ENCODE measurements around the gene KCNIP1.
"Not testable (repeated sequence)": the region's sequence is repeated elsewhere in the genome, so short reads cannot be mapped to it uniquely, and the experiment has no call there.

KCNIP1 gene

DNA sequence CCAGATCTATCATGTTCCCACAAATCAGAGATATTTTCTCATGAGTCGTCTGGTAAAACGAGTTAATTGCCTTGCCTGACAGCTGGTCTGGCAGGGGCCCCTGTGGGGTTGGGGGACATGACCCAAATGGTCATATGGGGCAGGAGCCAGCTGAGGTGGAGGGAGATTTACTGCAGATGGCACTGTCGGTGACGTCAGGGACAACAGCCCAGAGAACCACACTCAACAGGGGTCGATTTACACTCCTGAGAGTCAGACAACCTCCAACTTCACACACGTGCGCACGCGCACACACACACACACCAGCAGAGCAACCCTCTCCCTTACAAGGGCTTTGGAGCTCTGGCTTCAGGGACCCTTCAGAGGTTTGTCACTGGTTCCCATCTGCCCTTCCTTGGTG, 256.3 kb downstream of the KCNIP1 start:
- in situ Hi-C loops (cut with HindIII; ENCODE audit: low sequenced_read_pairs) = no loop called here

DNA sequence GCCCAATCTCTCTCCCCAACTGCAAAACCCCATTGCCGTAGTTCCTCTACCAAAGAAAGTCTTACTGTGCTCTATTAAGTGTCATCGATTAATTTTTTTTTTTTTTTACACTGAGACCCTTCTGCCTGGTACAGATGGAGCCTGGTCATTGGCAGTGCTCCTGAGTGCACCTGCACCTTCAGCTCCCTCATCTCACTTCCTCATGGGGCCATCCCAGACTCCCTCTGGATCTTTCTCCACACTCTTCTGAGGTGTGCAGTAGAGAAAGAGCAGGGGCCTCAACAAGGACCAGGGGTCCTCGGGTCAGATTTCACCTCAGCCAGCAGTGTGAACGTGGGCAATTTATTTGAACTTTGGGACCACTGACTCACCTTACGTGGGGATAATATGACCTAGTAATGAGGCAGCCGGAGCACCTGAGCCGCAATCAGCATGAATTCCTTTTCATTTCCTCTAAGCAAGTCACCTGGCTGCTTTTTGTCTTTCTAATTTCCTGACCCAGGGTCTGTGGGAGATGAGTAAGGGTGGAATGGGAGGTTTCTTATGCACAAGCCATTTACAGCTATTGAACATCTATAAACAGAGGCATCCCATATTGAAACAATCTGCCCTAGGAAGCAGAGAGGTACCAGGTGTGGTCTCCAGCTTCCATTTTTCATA, 257.4 kb downstream of the KCNIP1 start:
- in situ Hi-C loops (cut with HindIII; ENCODE audit: low sequenced_read_pairs) = no loop called here

DNA sequence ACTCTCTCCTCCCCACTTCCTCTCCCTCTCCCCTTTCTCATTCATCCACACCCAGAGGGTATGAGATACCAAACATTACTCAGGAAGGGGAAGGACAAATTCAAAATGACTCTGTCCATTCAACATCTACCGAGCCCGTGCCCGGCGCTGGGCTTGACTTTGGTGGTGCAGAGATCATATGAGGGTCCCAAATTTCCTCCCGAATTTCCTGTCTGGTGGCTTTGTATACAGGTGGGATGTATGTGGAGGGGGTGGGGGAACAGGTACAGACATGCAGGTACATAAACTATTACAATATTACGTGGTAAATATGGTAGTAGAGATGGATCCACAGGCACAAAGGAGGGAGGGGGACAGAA, 257.9 kb downstream of the KCNIP1 start:
- in situ Hi-C loops (cut with HindIII; ENCODE audit: low sequenced_read_pairs) = no loop called here

DNA sequence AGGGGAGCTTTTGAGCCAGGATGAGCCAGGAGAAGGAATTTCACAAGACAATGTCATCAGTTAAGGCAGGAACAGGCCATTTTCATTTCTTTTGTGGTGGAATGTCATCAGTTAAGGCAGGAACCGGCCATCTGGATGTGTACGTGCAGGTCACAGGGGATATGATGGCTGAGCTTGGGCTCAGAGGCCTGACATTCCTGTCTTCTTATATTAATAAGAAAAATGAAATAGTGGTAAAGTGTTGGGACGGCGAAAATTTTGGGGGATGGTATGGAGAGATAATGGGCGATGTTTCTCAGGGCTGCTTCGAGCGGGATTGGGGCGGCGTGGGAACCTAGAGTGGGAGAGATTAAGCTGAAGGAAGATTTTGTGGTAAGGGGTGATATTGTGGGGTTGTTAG, 258.5 kb downstream of the KCNIP1 start:
- in situ Hi-C loops (cut with HindIII; ENCODE audit: low sequenced_read_pairs) = not testable (repeated sequence)

DNA sequence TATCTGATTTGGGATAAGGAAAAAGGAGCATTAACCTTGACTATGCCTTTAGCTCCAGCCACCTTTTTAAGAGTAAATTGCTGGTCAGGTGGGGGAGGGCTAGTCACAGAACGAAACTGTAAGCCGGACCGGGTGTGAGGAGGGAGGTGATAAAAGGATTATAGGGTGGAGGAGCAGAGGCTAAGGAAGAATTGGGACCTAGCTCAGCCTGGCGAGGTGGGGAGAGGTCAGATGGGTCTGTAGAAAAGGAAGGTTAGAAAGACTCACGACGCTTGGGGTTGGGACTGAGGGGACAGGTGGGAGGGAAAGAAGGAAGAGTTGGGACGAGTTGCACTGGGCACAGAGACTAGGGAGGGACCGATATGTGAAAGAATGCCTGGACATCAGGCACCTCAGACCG, 262.0 kb downstream of the KCNIP1 start:
- in situ Hi-C loops (cut with HindIII; ENCODE audit: low sequenced_read_pairs) = not testable (repeated sequence)

DNA sequence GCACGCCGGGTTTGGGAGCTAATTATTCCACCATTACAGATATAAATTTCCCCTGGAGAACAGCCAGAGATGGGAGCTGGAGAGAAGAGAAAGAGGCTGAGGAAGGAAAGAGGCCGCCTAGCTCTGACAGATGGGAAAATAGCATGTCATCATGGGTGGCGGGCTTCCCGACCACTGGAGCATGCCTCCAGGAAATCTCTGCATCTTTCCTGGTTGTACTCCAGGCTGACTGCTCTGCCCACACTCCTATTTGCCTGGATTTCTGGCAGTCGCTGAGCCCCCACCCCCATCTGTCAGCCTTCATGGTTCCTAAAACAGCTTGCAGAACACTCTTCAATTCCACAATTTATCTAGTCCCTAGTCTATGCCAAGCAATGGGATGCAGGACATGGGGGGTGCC, 265.4 kb downstream of the KCNIP1 start:
- in situ Hi-C loops (cut with HindIII; ENCODE audit: low sequenced_read_pairs) = no loop called here

DNA sequence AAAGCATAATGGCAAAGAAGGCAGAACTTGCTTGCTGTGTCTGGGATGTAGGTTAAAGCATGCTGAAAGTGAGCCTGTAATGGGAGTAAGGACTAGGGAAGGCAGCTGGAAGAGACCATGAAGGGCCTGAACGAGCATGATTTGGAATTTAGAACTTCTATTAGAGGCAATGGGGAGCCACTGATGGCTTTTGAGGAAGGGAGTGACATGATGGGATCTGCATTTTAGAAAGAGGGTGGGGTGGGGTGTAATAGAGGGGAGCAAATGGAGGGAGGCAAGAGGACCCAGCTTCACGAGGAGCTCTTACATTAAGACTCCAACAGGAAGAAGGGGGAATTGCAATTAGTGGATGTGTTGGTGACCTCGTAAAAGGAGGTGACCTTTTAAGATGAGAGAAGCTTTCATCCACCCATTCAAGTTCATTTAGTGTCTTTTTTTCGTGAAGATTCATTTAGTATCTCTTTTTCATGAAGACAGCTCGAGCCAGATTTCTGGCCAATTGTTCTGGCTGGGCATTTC, 266.1 kb downstream of the KCNIP1 start:
- in situ Hi-C loops (cut with HindIII; ENCODE audit: low sequenced_read_pairs) = no loop called here

DNA sequence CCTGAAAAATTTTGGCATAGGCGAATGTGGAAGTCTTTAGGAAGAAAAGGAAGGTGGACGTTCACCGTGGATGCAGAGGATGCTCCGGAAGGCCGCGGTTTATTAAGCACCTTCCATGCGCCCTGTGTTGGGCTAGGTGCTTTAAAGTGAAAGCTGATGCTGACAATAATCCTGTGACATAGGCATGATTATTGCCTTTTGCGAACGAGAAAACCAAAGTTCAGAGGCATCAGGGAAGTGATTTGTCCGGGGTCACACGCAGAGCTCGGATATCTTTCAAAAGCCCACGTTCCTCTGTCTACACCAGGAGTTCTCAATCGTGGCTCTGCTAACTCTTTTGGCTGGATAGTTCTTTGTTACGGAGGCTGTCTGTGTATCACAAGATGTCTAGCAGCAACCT, 267.7 kb downstream of the KCNIP1 start:
- in situ Hi-C loops (cut with HindIII; ENCODE audit: low sequenced_read_pairs) = no loop called here

DNA sequence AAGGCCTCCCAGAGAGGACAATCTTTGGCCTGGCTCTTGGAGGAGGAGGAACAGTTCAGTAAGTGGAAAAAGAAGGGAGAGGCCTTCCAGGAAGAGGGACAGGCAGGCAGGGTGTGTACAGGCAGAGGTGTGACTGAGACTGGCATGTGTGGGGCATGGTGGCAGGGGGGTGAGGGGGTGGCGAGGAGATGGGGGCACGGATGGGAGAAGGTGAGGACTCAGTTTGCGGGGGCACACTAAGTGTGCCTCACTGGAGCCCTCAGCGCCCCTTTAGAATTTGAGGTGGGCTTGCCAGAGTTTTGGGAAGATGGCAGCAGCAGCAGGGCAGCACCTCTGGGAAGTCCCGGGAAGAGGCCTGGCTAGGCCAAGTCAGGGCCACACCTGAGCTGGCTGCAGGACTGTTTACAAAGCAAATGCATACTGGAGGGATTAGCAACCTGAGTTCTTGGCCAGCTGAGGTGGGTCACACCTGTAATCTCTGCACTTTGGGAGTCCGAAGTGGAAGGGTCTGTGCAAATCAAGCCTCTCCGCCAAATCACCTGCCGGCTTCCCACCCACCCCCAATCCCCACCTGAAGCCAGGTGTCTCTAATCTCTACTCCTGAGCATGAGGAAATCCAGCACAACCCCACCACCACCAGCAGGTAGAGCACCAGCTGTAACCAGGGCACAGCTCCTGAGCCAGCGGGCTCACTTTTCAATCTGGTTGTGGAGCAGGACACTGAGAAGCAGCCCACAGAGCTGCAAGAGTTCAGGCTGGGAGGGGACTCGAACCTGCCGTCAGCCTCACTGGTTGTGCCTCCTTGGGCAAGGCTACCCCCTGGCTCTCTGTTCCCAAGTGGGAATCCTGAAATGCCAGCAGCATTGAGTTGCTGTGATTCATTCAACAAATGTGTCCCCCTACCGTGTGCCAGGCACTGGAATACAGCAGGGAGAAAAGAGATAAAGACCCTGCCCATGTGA, 269.5 kb downstream of the KCNIP1 start:
- in situ Hi-C loops (cut with HindIII; ENCODE audit: low sequenced_read_pairs) = no loop called here

DNA sequence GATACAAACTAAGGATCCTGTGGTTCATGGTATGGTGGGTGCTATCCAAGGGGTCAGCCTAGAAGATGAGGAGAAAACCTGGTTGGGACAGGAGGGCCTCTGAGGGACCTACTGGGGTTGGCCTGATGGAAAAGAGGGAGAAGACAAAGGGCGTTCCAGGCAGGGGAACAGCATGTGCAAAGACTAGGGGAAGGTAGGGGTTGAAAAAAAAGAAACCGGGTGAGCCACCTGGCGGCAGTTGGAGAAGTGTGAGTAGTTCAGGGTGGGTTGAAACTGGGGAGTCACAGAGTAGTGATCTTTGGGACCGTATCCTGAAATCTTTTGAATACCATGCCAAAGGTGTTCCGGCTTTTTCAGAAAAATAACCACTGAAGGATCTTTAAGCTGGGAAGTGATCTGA, 271.0 kb downstream of the KCNIP1 start:
- in situ Hi-C loops (cut with HindIII; ENCODE audit: low sequenced_read_pairs) = no loop called here

DNA sequence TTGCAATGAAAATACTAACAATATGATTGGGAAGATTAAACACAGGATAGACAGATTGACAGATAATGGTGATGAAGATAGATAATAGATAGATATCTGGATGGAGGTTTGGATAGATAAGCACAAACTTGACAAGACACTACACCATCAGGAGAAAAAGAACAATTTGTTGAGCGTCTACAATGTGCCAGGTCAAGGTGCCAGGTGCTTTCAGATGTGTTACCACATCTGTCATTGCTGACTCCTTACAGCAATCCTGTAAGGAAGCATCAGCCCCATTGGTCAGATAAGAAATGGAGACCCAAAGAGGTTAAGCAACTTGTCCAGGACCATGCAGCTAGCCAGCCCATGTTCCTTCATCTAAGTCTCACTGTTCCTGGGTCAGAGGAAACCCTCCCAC, 278.1 kb downstream of the KCNIP1 start:
- in situ Hi-C loops (cut with HindIII; ENCODE audit: low sequenced_read_pairs) = no loop called here

DNA sequence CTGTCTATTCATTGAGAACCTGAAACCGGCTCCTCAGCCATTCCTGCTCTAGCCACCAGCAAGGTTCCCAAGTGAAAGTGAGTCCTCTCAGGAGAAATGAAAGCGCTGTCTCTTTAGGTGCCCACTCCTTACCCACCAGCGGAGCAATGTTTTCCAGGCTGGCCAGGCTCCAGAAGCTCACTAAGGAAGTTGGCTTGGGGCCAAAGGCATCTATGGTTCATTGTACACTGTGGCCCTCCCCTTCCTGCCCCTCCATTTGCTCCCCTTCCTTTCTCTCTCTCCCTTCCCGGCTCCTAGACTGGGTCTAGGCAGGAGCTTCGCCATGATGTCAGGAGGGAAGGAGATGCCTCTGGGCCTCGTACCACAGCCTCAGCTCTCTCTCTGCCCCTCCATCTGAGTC, 278.6 kb downstream of the KCNIP1 start:
- in situ Hi-C loops (cut with HindIII; ENCODE audit: low sequenced_read_pairs) = no loop called here

DNA sequence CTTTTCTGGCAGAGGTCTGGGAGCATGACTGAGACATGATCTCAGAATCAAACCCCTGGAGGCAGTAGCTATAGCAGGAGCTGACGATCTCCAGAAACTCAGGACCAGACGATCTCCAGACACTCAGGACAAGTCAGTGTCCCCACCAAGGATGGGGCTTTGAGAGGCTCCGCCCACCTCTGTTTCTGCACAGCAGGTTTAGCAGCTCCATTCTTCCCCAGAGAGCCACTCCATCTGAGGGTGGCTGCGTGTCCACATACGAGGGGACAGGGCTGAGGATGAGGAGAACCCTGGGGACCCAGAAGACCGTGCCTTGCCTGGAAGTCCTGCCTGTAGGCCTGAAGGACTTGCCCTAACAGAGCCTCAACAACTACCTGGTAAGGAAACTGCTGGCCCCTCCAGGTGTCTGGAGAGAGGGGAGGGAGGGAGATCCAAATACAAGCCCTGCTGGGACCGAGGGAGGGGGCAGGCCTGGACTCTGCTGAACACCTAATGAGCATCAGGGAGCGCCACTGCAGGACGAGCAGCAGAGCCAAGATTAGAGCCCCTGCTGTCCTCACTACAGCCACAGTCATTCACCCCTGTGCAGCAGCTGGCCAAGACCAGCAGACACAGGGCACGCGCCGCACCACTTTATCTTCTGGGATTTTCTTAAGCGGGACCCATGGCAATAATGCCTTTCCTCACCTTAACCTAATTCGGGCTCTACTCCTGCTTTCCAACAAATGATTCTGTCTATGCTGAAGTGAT, 279.9 kb downstream of the KCNIP1 start, which contains the start of gene GABRP:
GABRP (plus strand) TSS at position 228 of the 750 bp plus-strand sequence. CDS start 4,891 bp downstream, outside the sequence.
- in situ Hi-C loops (cut with HindIII; ENCODE audit: low sequenced_read_pairs) = no loop called here

DNA sequence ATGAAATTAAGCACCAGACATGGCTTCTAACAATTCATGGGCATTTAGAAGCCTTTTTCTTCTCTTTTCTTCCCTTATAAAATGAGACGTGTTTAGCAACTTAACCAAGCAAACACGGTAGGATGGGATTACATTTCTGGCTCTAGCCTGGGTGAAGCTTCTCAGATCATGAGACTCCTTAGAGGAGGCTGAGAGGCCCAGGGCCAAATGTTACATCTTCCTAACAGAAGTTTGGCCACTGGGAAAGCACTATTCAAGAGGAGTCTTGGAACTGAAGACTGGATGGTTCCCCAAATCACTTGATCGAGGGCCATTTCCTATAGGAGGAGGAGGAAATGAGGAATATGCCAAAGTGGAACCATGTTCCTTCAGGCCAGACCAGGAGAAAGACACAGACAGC, 281.6 kb downstream of the KCNIP1 start:
- in situ Hi-C loops (cut with HindIII; ENCODE audit: low sequenced_read_pairs) = loop anchor here (5.0 kb wide), 1 partner anchor 42 kb away; no protein-coding TSS in a partner anchor
